Effector memory CD8-positive, alpha-beta T cell (primary cell): ENCODE results near the gene LGALS3.

Experiments used
- ATAC-seq: fragments of 150-1000 bp; cut with Tn5 transposase; replicated peaks from 2 replicates; pipeline ENCODE4 v1.10.0; 2021; ENCODE audit warnings: mild to moderate bottlenecking, moderate library complexity
- DNase-seq, 3 experiments: peaks; one replicate each; pipeline ENCODE4 v3.0.0; 2021
- H3K27ac Mint-ChIP-seq, 2 donors: one replicate each; pipeline ENCODE4 v1.8.0; 2022; ENCODE audit warnings: mild to moderate bottlenecking in 2 of 2, mixed read lengths in 2 of 2, moderate library complexity in 2 of 2
- H3K27me3 Mint-ChIP-seq, 2 donors: one replicate each; pipeline ENCODE4 v1.8.0; 2022; ENCODE audit warnings: mixed read lengths in 2 of 2
- H3K36me3 Mint-ChIP-seq: one replicate; pipeline ENCODE4 v1.8.0; 2022; ENCODE audit warnings: mild to moderate bottlenecking, moderate library complexity, mixed read lengths; ENCODE audit not compliant: insufficient read depth
- H3K4me1 Mint-ChIP-seq, 2 donors: one replicate each; pipeline ENCODE4 v1.8.0; 2022; ENCODE audit warnings: low read depth in 2 of 2, mixed read lengths in 2 of 2
- H3K4me3 Mint-ChIP-seq, 2 donors: one replicate each; pipeline ENCODE4 v1.8.0; 2022; ENCODE audit warnings: mild to moderate bottlenecking in 2 of 2, mixed read lengths in 2 of 2, moderate library complexity in 2 of 2
- H3K9me3 Mint-ChIP-seq, 2 donors: one replicate each; pipeline ENCODE4 v1.8.0; 2022; ENCODE audit warnings: mixed read lengths in 2 of 2

The LGALS3 gene

DNA sequence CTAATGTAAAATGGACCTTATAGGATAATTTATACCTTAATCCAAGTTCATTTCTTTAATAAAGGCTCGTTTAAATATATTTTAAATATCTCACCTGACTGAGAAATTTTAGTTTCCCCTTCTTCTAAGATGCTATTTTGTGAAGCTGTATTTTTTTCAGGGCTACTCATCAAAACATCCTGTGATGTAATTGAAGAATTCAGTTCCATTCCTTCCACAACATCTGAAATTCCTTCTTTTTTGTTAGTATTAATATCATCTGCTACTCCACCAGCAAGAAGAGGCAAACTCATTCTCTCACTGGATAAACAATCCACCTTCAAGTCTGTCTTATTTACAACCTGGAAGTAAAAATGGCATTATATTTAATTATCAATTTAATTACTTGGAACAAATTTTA lies 22.5 kb downstream of the LGALS3 start:
- Mint-ChIP-seq H3K4me3 (no peak overlapping the region), H3K27me3 (no peaks in the 10 kb centered on the region), H3K36me3 (peaks cover 3% of the 10 kb centered on the region), H3K9me3 (no peaks in the 10 kb centered on the region), H3K4me1 (peaks cover 0 to 1% of the 10 kb centered on the region in 2 donors), H3K27ac (no peak overlapping the region)
- ATAC-seq: no peak
- DNase-seq: no peak

DNA sequence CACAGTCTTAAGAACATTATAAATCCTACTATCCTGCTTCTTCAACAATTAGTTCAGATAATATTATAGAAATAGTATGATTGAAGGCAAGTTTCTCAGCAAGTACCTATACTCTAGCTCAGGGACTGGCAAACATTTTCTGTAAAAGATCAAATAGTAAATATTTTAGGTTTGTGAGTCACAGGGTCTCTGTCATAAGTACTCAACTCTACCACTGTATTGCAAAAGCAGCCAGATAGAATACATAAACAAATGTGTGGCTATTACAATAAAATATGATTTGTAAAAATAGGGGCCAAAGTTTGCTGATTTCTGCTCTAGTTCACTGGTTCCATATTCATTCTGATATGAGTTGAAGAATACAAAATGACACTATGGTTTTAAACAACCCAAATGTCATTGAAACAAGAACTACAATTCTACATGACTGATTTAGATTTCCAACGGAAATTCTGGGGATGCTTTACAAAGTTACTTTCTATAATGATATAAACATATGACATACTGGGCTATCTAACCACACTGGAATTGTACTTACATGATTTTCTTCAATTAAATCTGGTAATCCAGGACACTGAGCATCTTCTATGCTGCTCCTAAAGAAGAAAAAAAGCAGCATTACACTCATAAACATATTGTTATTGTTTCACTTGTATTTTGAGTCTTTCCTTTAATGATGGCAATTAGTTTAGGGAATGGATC lies 23.2 kb downstream of the LGALS3 start:
- Mint-ChIP-seq H3K4me1 (peaks cover 0 to 3% of the 10 kb centered on the region in 2 donors), H3K9me3 (no peaks in the 10 kb centered on the region), H3K27me3 (no peaks in the 10 kb centered on the region), H3K27ac (peak overlapping the region in 1 of 2 donors; percentile 19), H3K4me3 (no peak overlapping the region), H3K36me3 (peaks cover 3% of the 10 kb centered on the region)
- no peak for DNase-seq
- no peak for ATAC-seq

DNA sequence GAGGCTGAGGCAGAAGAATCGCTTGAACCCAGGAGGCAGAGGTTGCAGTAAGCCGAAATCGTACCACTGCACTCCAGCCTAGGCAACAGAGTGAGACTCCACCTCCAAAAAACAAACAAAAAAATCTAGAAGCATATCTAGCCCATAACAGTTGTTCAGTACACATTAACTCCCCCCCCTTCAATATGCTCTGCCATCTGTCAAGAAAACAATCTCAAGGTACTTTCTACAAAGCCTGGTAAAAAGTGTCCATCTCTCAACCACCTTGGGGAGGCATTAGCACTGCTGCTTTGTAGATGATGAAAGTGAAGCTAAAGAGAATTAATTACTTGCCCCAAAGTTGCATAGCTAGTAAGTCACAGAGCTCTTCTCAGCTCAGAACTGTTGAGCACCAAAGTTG lies 24.9 kb downstream of the LGALS3 start:
- H3K4me1 Mint-ChIP-seq: peaks cover 0 to 7% of the 10 kb centered on the region in 2 donors

DNA sequence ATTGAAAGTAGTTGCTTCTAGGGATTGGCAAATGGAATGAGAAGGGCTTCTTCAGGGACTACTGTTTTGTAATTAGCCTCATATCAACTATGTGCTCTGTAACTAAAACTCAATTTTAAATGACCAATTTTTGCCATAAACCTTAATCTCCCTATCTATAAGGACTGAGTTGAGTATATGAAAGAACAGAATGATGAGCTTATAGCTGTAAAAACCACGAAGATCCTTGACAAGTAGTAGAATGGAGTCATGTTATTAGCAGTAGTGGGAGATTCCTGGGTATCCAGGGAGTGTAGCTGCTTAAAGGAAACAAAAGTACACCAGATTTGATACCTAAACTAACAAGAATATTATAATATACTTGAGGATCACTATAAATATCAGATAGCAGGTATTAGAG lies 28.0 kb downstream of the LGALS3 start:
- Mint-ChIP-seq H3K4me3 (no peak overlapping the region), H3K9me3 (no peaks in the 10 kb centered on the region), H3K27me3 (no peaks in the 10 kb centered on the region), H3K4me1 (peaks cover 0 to 7% of the 10 kb centered on the region in 2 donors), H3K27ac (peak overlapping the region in 1 of 2 donors; percentile 35), H3K36me3 (no peaks in the 10 kb centered on the region)
- ATAC-seq (no peak), DNase-seq (no peak)

More for the DNA sequence above, 24.9 kb downstream of the LGALS3 start:
- ATAC-seq (no peak), DNase-seq (no peak)
- Mint-ChIP-seq H3K27ac (no peak overlapping the region), H3K36me3 (no peaks in the 10 kb centered on the region), H3K4me3 (no peak overlapping the region), H3K9me3 (no peaks in the 10 kb centered on the region), H3K27me3 (no peaks in the 10 kb centered on the region)

- no peaks in the 10 kb centered on the region for H3K9me3 Mint-ChIP-seq
- no peaks in the 10 kb centered on the region for H3K27me3 Mint-ChIP-seq
- DNase-seq (no peak), ATAC-seq (no peak)
- H3K4me1 Mint-ChIP-seq: peaks cover 0 to 7% of the 10 kb centered on the region in 2 donors
- no peaks in the 10 kb centered on the region for H3K36me3 Mint-ChIP-seq
- H3K27ac Mint-ChIP-seq: peak overlapping the region in 1 of 2 donors; percentile 39
- peak overlapping the region in 1 of 2 donors; percentile 32 for H3K4me3 Mint-ChIP-seq
Measured at GRCh38 chr14:55158412-55158811, 29.4 kb downstream of the LGALS3 start.

- no peak overlapping the region for H3K27ac Mint-ChIP-seq
- H3K9me3 Mint-ChIP-seq: no peaks in the 10 kb centered on the region
- no peaks in the 10 kb centered on the region for H3K27me3 Mint-ChIP-seq
- ATAC-seq: peak; percentile 86
- H3K4me1 Mint-ChIP-seq: peaks cover 0 to 7% of the 10 kb centered on the region in 2 donors
- DNase-seq: no peak
- no peak overlapping the region for H3K4me3 Mint-ChIP-seq
- H3K36me3 Mint-ChIP-seq: peaks cover 2% of the 10 kb centered on the region
Measured at GRCh38 chr14:55160989-55161388, 31.9 kb downstream of the LGALS3 start.

GRCh38 chr14:55170526-55170925 lies 41.5 kb downstream of the LGALS3 start:
- H3K27ac Mint-ChIP-seq: no peak overlapping the region
- no peaks in the 10 kb centered on the region for H3K27me3 Mint-ChIP-seq
- no peak overlapping the region for H3K4me3 Mint-ChIP-seq
- no peak for ATAC-seq
- H3K9me3 Mint-ChIP-seq: no peaks in the 10 kb centered on the region
- no peak for DNase-seq
- no peaks in the 10 kb centered on the region for H3K4me1 Mint-ChIP-seq
- H3K36me3 Mint-ChIP-seq: peaks cover 6% of the 10 kb centered on the region

GRCh38 chr14:55180006-55180405 lies 51.0 kb downstream of the LGALS3 start:
- Mint-ChIP-seq H3K27ac (peak overlapping the region; percentile 49), H3K36me3 (no peaks in the 10 kb centered on the region), H3K4me3 (peak overlapping the region in 1 of 2 donors; percentile 37), H3K4me1 (peaks cover 5 to 6% of the 10 kb centered on the region in 2 donors), H3K9me3 (no peaks in the 10 kb centered on the region), H3K27me3 (no peaks in the 10 kb centered on the region)
- DNase-seq (no peak), ATAC-seq (no peak)

DNA sequence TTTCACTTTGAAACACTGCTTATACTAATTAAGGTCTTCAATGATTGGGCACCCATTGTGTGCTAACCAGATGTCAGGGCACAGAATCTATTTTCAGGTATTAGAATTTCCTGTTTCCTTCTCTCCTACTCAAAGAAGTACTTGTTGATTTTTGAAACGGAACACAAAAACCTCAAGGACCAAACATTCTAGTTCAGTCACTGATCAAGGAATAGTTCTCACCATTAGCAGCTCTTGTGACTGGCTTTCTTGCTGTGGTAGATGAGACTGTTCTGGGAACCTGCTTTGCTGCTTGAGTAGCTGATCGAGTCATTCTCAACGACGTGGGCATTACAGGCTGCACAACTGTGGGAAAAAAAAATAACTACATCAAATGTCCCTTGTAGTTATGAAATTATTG lies 51.4 kb downstream of the LGALS3 start:
- Mint-ChIP-seq H3K27ac (peak overlapping the region; percentile 49), H3K36me3 (no peaks in the 10 kb centered on the region), H3K4me1 (peaks cover 5 to 6% of the 10 kb centered on the region in 2 donors), H3K9me3 (no peaks in the 10 kb centered on the region), H3K4me3 (peak overlapping the region in 1 of 2 donors; percentile 37), H3K27me3 (no peaks in the 10 kb centered on the region)
- DNase-seq: no peak
- ATAC-seq: no peak

DNA sequence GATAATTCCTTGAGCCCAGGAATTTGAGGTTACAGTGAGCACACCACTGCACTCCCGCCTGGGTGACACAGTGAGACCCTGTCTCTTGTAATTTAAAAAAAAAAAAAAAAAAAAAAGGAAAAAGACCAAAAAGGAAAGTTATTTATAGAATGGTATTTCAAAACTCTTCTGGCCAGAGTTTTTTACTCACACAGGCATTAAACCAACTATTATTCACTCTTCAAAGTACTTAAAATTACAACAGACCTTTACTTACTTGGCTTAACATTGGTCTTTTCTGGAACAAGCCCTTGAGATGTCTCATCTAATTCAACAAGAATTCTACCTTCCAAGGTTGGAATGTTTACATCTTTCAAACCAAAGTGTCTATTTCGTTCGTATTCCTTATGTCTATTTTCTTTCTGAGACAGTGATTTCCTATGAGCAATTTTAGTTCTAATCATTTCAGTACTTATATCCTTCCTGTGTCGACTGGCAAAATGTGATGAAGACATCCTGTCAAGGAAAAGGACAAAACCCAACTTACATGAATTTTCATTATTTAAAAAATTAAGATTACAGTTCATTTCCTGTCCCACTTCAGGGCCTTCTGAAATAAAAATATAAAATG lies 59.7 kb downstream of the LGALS3 start:
- no peaks in the 10 kb centered on the region for H3K27me3 Mint-ChIP-seq
- no peaks in the 10 kb centered on the region for H3K9me3 Mint-ChIP-seq
- DNase-seq: no peak
- H3K36me3 Mint-ChIP-seq: peaks cover 6% of the 10 kb centered on the region
- H3K4me3 Mint-ChIP-seq: no peak overlapping the region
- no peak for ATAC-seq
- H3K27ac Mint-ChIP-seq: no peak overlapping the region
- peaks cover 7 to 13% of the 10 kb centered on the region in 2 donors for H3K4me1 Mint-ChIP-seq

GRCh38 chr14:55190906-55191202 lies 61.8 kb downstream of the LGALS3 start:
- Mint-ChIP-seq H3K4me3 (peak overlapping the region; percentile 83 to 88), H3K27ac (no peak overlapping the region), H3K27me3 (no peaks in the 10 kb centered on the region), H3K9me3 (no peaks in the 10 kb centered on the region), H3K4me1 (peaks cover 7 to 13% of the 10 kb centered on the region in 2 donors), H3K36me3 (peaks cover 6% of the 10 kb centered on the region)
- no peak for ATAC-seq
- no peak for DNase-seq

DNA sequence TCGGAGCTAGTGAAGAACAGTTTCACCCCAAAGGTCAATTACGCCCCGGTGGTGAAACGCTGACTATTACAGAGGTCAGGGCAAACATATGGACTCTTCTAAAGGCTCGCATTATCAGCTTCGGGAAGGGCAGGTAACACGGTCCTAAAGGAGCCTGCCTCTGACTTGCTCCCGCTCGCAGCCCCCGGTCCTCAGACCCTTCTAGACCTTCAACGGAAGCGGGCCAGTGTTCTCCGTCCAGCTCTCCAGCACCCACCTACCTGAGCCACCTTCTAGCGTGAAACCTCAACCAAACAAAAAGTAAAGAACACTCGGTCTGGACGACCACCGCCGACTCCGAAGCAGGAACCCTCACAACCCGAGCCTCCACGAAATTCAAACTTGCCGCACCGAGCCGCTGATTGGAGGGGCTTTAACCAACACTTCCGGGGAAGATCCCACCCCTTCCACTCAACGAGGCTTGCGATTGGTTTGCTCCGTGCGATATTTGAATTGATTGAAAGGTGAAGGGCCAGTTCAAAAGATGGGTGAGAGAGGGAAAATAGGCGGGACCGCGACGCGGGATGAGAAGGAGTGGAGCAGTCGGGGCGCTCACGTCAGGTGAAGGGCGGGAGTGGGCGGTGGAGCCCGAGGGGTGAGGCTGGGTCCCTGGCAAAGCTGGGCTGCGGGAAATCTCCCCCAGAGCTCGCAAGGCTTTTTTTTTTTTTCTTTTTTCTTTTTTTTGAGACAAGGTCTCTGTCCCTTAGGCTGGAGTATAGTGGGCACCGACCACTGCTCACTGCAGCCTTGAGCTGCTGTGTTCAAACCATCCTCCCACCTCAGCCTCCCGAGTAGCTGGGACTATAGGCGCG lies 62.4 kb downstream of the LGALS3 start, which contains the start of gene DLGAP5:
Gene DLGAP5, minus strand, starts transcription at position 383 of the 851 bp plus-strand sequence. CDS start 2,406 bp downstream, outside the sequence.
- Mint-ChIP-seq H3K9me3 (no peaks in the 10 kb centered on the region), H3K27ac (peak within 1 kb of the TSS; percentile 59 to 76), H3K36me3 (peaks cover 6% of the 10 kb centered on the region), H3K27me3 (no peaks in the 10 kb centered on the region), H3K4me3 (peak within 1 kb of the TSS; percentile 83 to 88), H3K4me1 (peaks cover 7 to 13% of the 10 kb centered on the region in 2 donors)
- DNase-seq (peak; percentile 81 to 83 (median 81)), ATAC-seq (peak; percentile 97)

- Mint-ChIP-seq H3K27me3 (no peaks in the 10 kb centered on the region), H3K27ac (peak overlapping the region in 1 of 2 donors; percentile 59), H3K4me1 (peaks cover 7 to 13% of the 10 kb centered on the region in 2 donors), H3K36me3 (peaks cover 6% of the 10 kb centered on the region), H3K4me3 (peak overlapping the region; percentile 83 to 88), H3K9me3 (no peaks in the 10 kb centered on the region)
- DNase-seq (no peak), ATAC-seq (no peak)
Measured at GRCh38 chr14:55192054-55192621, 63.1 kb downstream of the LGALS3 start.
